Measurements from ENCODE around the gene AHRR. TPM values are rescaled to one million over a fixed set of nuclear protein-coding genes. Genes with fewer than 3 reads are reported as not detected.
"Not testable (repeated sequence)": the region's sequence is repeated elsewhere in the genome, so short reads cannot be mapped to it uniquely, and the experiment has no call there.

Gene AHRR
- polyA plus RNA-seq, 2 of the 4 experiments (the other 2 are of a cell fraction) = 1.2 to 1.7 TPM

DNA sequence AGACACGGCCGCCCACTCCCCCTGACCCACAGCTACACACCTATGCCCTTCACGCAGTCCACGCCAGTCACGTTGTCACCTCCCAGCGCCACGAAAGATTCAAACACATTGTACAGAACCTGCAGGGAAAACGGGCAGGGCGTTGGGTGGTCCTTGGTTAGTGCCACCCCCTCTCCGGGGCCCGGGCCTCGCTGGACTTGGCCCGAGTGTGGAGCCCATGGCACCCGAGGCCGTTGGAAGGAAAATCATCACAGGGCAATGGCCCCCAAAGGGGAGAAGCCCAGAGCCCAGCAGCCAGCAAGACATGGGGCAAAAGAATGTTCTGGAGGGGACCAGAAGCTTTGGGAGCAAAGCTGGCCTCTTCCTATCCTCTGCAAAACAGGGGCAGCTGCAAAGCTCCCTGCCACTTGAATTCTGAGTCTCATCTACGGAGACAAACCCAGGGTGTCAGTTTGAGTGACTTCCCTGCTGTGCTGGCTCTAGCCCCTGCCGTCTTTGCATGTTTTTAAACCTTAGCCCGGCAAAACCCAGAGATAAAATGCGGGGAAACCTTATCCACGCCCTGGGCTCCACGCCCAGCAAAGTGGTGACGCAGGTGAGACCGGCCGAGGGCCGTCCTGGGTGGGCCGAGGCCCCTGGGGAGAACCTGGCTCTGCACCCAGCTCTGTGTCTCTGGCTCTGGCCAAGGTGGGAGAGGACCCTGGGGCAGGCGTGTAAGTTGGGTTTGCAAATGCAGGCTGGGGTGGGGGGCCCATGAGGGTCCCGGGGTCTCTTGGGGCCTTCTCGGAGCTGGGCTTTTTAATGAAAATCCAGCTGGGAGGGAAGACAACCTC is 163.8 kb downstream of the AHRR start:
- no peak for FAIRE-seq
- no peak for DNase-seq (ENCODE audit: low read depth in 1 of 2, low spot score in 1 of 2)
- Histone ChIP-seq H3K4me1 (no peaks in the 10 kb centered on the region), H3K27ac (no peak overlapping the region), H3K9me3 (no peaks in the 10 kb centered on the region), H3K4me3 (no peak overlapping the region), H3K4me2 (no peak overlapping the region)
- 69% methylated on average over 29 of the region's 29 CpGs for WGBS (ENCODE audit: missing lambda C conversion rate)
- no peak for ATAC-seq
- ChIA-PET POLR2A (no interaction called here), CTCF (no interaction called here)
- TF ChIP-seq HDAC2 (IDR thresholded peaks at IDR 0.05) (no peak), TFCP2L1 (CRISPR knock-in tag; IDR thresholded peaks at IDR 0.05) (no peak), CHD2 (IDR thresholded peaks at IDR 0.05; ENCODE audit: low read length, partially characterized antibody) (no peak), NPAS2 (CRISPR knock-in tag; IDR thresholded peaks at IDR 0.05; ENCODE audit: borderline replicate concordance) (no peak), FOSB (CRISPR knock-in tag; IDR thresholded peaks at IDR 0.05) (no peak), RFX5 (IDR thresholded peaks at IDR 0.05) (no peak), HOXA7 (CRISPR knock-in tag; IDR thresholded peaks at IDR 0.05) (no peak), HOXB13 (CRISPR knock-in tag; IDR thresholded peaks at IDR 0.05; ENCODE audit: low read depth) (no peak), FOXS1 (CRISPR knock-in tag; IDR thresholded peaks at IDR 0.05) (no peak), USF2 (IDR thresholded peaks at IDR 0.05) (no peak), CHD4 (IDR thresholded peaks at IDR 0.05; ENCODE audit: borderline replicate concordance) (no peak), EHMT2 (IDR thresholded peaks at IDR 0.05; ENCODE audit: low read depth) (no peak), SMC3 (IDR thresholded peaks at IDR 0.05) (no peak), HES2 (IDR thresholded peaks at IDR 0.05) (no peak), BHLHE40 (IDR thresholded peaks at IDR 0.05; ENCODE audit: low read depth, low read length) (no peak), POLR2A (IDR thresholded peaks at IDR 0.05; ENCODE audit: low read length) (no peak), RNF2 (IDR thresholded peaks at IDR 0.05; ENCODE audit: borderline replicate concordance, low read depth) (no peak), JUN (IDR thresholded peaks at IDR 0.05) (no peak), ZC3H11A (IDR thresholded peaks at IDR 0.05) (no peak)

DNA sequence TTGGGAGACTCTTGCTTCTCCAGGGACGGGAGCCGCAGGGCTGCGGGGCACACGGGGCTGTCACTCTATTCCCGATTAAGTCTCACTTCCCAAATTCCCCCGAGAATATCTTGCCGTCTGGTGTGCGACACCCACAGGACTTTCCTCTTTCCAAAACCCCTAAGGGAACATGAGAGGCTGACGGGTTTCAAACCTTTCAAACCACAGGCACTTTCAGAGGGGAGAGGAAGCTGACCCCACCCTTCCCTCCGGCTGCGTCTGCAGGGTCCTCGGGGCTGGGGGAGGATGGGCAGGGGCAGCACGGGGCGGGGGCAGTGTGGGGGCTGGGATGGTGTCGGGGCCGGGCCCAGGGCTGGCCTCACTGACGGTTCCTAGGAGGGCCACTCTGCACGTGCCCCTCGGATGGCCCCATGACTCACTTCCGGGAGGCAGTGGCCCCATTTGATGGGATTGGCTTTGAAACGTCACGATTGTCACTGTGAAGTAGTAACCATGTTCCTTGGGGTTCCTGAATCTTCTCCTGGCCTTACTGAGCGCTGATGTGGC is 164.5 kb downstream of the AHRR start:
- CTCF ChIA-PET = no interaction called here
- ATAC-seq (no peak), DNase-seq (ENCODE audit: low read depth in 1 of 2, low spot score in 1 of 2) (no peak), FAIRE-seq (no peak)
- Histone ChIP-seq H3K27ac (no peak overlapping the region), H3K4me3 (no peak overlapping the region), H3K4me1 (no peaks in the 10 kb centered on the region), H3K9me3 (no peaks in the 10 kb centered on the region), H3K4me2 (no peak overlapping the region)
- 61% methylated on average over 15 of the region's 23 CpGs for WGBS (ENCODE audit: missing lambda C conversion rate)
- POLR2A ChIA-PET = no interaction called here
- no peak for TF ChIP-seq JUNB (IDR thresholded peaks at IDR 0.05)
- TF ChIP-seq SREBF2 (IDR thresholded peaks at IDR 0.05) = no peak
- no peak for TF ChIP-seq NPAS2 (CRISPR knock-in tag; IDR thresholded peaks at IDR 0.05; ENCODE audit: borderline replicate concordance)
- no peak for TF ChIP-seq ZFP36 (IDR thresholded peaks at IDR 0.05; ENCODE audit: borderline replicate concordance, partially characterized antibody)
- no peak for TF ChIP-seq ESRRA (IDR thresholded peaks at IDR 0.05; ENCODE audit: borderline replicate concordance, low read length)
- no peak for TF ChIP-seq HOXB5 (CRISPR knock-in tag; IDR thresholded peaks at IDR 0.05)
- TF ChIP-seq GATA3 (IDR thresholded peaks at IDR 0.05; ENCODE audit: borderline replicate concordance) = no peak
- no peak for TF ChIP-seq ATOH8 (CRISPR knock-in tag; IDR thresholded peaks at IDR 0.05; ENCODE audit: low read depth)

GRCh38 chr5:486597-486996 is 165.1 kb downstream of the AHRR start:
- DNase-seq (ENCODE audit: low read depth in 1 of 2, low spot score in 1 of 2); H3K9me3 ChIP-seq; ATAC-seq; CTCF ChIA-PET; H3K4me1 ChIP-seq; FAIRE-seq; H3K27ac ChIP-seq; H3K4me2 ChIP-seq; POLR2A ChIA-PET; H3K4me3 ChIP-seq: not testable (repeated sequence)
- WGBS (ENCODE audit: missing lambda C conversion rate) = 83% methylated on average over 18 of the region's 22 CpGs
